Measurements from ENCODE around the gene AGPAT1. TPM values are rescaled to one million over a fixed set of nuclear protein-coding genes. Genes with fewer than 3 reads are reported as not detected.

AGPAT1 gene
- total RNA-seq, 2 donors from 2014 or later = 43.0 to 53.1 TPM

DNA sequence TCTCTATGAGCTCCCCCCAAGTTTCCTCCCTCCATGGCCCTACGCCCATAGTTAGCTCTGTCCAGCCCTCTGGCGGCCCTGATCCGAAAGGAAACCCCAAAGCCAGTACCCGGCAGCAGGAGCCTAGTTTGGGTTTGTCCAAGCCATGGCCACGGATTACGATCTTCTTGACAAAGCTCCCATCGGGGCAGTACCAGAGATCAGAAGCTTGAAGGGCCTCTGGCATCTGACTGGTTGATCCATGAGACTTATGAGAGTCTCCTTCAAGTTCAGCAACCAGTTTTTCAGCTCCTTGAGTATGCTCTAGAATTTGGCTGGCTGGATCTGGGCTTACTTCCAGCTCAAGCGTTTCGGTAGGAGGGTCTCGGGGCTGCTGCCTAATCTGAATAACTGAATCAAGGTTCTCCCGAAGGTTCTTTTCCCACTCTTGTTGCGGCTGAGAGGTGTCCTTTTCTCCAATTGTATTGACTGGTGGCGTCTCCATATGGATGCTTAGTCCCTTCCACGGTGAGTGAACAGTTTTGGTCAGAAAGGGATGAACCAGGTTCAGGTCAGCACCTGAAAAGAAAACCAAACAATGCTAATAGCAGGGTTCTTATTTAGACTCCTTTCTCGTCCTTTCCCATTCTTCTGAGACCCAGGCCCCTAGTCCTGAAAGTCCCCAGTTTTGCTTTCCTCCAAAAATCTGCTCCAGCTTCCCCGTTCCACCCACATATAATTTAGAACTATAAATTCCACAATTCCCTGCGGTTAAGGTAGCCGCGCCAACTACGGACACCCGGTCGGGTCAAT is 46.4 kb downstream of the AGPAT1 start:
- TF ChIP-seq, protein P1, sequence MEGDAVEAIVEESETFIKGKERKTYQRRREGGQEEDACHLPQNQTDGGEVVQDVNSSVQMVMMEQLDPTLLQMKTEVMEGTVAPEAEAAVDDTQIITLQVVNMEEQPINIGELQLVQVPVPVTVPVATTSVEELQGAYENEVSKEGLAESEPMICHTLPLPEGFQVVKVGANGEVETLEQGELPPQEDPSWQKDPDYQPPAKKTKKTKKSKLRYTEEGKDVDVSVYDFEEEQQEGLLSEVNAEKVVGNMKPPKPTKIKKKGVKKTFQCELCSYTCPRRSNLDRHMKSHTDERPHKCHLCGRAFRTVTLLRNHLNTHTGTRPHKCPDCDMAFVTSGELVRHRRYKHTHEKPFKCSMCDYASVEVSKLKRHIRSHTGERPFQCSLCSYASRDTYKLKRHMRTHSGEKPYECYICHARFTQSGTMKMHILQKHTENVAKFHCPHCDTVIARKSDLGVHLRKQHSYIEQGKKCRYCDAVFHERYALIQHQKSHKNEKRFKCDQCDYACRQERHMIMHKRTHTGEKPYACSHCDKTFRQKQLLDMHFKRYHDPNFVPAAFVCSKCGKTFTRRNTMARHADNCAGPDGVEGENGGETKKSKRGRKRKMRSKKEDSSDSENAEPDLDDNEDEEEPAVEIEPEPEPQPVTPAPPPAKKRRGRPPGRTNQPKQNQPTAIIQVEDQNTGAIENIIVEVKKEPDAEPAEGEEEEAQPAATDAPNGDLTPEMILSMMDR (IDR thresholded peaks at IDR 0.05) = no peak
- no peaks in the 10 kb centered on the region for H3K9me3 ChIP-seq
- ATAC-seq (ENCODE audit: insufficient number of reproducible peaks, low FRiP score, low read depth) = peak; percentile 13
- H3K27ac ChIP-seq = peak overlapping the region; percentile 91 to 93
- peak overlapping the region; percentile 90 for H3K4me3 ChIP-seq
- H3K36me3 ChIP-seq = peaks cover 14% of the 10 kb centered on the region
- H3K27me3 ChIP-seq (replicated peaks; ENCODE audit: insufficient read depth) = no peaks in the 10 kb centered on the region
- DNase-seq (ENCODE audit: low spot score) = no peak
- peaks cover 19 to 32% of the 10 kb centered on the region in 2 donors for H3K4me1 ChIP-seq (ENCODE audit: control insufficient read depth in 1 of 2, low read depth in 2 of 2)

DNA sequence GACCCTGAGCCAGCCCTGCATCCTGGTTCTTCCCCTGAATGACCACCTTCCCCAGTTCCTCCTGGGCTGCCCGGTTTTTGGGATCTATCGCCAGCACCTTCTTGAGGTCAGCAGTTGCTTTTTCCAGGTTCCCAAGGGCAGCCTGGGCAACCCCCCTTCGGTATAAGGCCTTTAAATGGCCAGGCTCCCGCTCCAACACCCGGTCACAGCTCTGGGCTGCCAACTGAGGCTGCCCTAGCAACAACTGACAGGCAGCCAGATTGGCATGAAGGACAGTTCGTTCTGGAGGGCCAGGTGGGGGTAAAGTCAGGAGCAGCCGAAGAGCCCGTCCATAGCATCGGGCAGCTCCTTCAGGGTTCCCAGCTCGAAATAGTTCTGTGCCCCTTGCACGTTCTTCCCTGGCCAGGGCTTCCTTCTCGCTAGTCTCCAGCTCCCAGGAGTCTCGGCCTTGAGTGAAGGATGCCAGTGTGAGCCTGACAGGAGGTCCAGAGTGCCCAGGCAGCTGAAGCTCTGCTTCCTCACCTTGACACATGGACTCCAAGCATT is 47.1 kb downstream of the AGPAT1 start:
- no peaks in the 10 kb centered on the region for H3K27me3 ChIP-seq (replicated peaks; ENCODE audit: insufficient read depth)
- peaks cover 17% of the 10 kb centered on the region for H3K36me3 ChIP-seq
- TF ChIP-seq, protein P1 (IDR thresholded peaks at IDR 0.05) = no peak
- H3K9me3 ChIP-seq = no peaks in the 10 kb centered on the region
- DNase-seq (ENCODE audit: low spot score) (no peak), ATAC-seq (ENCODE audit: insufficient number of reproducible peaks, low FRiP score, low read depth) (no peak)
- H3K27ac ChIP-seq = peak overlapping the region; percentile 91 to 93
- peaks cover 19 to 32% of the 10 kb centered on the region in 2 donors for H3K4me1 ChIP-seq (ENCODE audit: control insufficient read depth in 1 of 2, low read depth in 2 of 2)
- peak overlapping the region; percentile 90 for H3K4me3 ChIP-seq

DNA sequence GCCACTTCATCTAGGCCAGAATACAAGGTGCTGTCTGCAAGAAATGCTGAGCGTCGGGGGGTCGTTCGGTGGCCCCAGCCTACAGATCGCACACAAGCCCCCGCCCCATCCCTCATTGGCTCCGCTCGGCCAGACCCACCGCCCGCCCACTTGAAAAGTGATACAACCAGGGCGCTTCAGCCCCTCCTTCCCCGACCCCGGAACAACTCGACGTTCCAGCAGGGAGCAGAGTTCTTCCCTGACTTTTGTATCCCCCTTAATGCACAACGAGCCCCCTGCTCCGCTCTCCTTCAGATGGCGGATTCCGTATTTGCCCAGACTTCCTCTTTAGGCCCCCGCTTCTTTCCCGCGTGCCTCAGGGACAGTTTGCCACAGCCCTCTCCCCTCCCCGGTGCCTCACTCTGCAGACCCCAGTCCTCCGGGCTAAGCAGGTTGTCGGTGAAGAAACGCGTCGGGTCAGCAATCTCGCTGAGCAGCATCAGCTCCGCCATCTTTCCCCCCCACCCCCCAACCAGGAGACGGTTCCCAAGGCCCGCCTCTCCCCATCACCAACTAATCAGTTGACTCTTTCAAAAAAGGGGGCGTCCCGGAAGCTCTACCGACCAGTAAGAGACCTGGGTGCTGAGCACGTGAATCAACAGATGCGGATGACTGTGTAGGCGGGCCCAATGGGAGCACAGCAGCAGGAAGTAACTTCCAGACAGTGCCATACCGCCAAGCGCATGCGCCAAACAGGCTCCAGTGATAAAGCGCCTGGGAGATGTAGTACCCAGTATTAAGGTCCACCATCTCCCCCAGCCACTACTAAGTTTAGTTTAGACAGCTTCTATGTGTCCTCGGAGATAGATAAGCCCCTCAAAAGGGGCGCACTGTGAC is 47.9 kb downstream of the AGPAT1 start, which contains the start of gene ATF6B:
TSS of gene ATF6B (minus strand) at position 530 of the 876 bp plus-strand sequence. CDS start at position 491, 39 bp downstream.
- Histone ChIP-seq H3K4me3 (peak within 1 kb of the TSS; percentile 90), H3K27me3 (replicated peaks; ENCODE audit: insufficient read depth) (no peaks in the 10 kb centered on the region), H3K9me3 (no peaks in the 10 kb centered on the region), H3K27ac (peak within 1 kb of the TSS; percentile 91 to 93), H3K36me3 (peaks cover 17% of the 10 kb centered on the region), H3K4me1 (ENCODE audit: control insufficient read depth in 1 of 2, low read depth in 2 of 2) (peaks cover 19 to 32% of the 10 kb centered on the region in 2 donors)
- DNase-seq (ENCODE audit: low spot score) (peak; percentile 99), ATAC-seq (ENCODE audit: insufficient number of reproducible peaks, low FRiP score, low read depth) (peak; percentile 96)
- TF ChIP-seq, protein P1 (IDR thresholded peaks at IDR 0.05) = no peak

DNA sequence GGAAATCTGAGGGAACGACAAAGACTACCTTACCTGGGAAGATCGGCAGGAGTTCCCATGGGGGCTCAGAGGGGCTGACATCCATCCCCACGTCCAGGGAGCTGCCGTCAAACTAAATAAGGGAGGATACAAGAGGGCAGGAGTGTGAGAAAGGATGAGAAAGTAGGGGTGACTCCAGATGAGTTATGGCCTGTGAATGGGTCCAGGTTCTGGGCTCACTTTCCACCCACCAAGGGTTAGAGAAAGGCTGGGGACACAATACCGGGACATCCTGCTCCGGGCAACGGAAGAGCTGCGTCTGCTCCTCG is 48.5 kb downstream of the AGPAT1 start:
- peak overlapping the region; percentile 88 to 93 for H3K27ac ChIP-seq
- peak overlapping the region; percentile 90 for H3K4me3 ChIP-seq
- H3K4me1 ChIP-seq (ENCODE audit: control insufficient read depth in 1 of 2, low read depth in 2 of 2) = peaks cover 19 to 32% of the 10 kb centered on the region in 2 donors
- peaks cover 23% of the 10 kb centered on the region for H3K36me3 ChIP-seq
- H3K27me3 ChIP-seq (replicated peaks; ENCODE audit: insufficient read depth) = no peaks in the 10 kb centered on the region
- DNase-seq (ENCODE audit: low spot score) = no peak
- H3K9me3 ChIP-seq = no peaks in the 10 kb centered on the region
- ATAC-seq (ENCODE audit: insufficient number of reproducible peaks, low FRiP score, low read depth) = no peak
- TF ChIP-seq, protein P1 (IDR thresholded peaks at IDR 0.05) = no peak

DNA sequence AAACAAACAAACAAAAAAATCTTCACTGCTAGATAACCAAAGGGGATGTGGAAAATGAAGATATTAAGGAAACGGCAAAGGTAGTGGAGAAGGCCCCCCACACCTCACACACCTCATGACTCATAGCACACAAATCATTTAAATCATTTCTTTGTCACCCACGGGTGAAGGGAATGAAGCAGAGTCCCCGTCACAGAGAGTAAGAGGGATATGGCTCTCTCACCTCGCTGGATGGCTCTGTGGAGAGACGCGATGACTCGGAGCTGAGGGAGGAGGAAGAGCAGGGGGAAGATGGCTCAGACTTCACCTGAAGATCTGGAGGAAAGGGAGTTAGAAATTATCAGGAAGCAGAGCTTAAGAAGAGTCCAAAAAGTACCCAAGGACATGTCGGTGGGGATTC is 49.0 kb downstream of the AGPAT1 start:
- Histone ChIP-seq H3K4me3 (peak overlapping the region; percentile 90), H3K36me3 (peaks cover 28% of the 10 kb centered on the region), H3K27ac (peak overlapping the region; percentile 3 to 88), H3K9me3 (no peaks in the 10 kb centered on the region), H3K4me1 (ENCODE audit: control insufficient read depth in 1 of 2, low read depth in 2 of 2) (peaks cover 19 to 32% of the 10 kb centered on the region in 2 donors), H3K27me3 (replicated peaks; ENCODE audit: insufficient read depth) (no peaks in the 10 kb centered on the region)
- ATAC-seq (ENCODE audit: insufficient number of reproducible peaks, low FRiP score, low read depth) (no peak), DNase-seq (ENCODE audit: low spot score) (no peak)
- TF ChIP-seq, protein P1 (IDR thresholded peaks at IDR 0.05) = no peak

All from thoracic aorta (tissue), 2 donors.